Endothelial cell of umbilical vein (primary cell): Measurements from ENCODE around the gene TMEM132A.

Source experiments
- FOS ChIP-seq: IDR thresholded peaks from 2 replicates; pipeline ENCODE4 v1.6.1; 2011; ENCODE audit warnings: mild to moderate bottlenecking, low read length, moderate library complexity, borderline replicate concordance; ENCODE audit not compliant: insufficient read depth
- MYC ChIP-seq: IDR thresholded peaks from one replicate; pipeline ENCODE4 v1.6.1; 2011; ENCODE audit warnings: mild to moderate bottlenecking, low read depth, low read length
- POLR2A ChIP-seq: IDR thresholded peaks from 2 replicates; pipeline ENCODE4 v1.6.1; 2012; ENCODE audit warnings: low read depth, mild to moderate bottlenecking, control low read depth, low read length
- POLR2AphosphoS5 ChIP-seq: IDR thresholded peaks from 2 replicates; pipeline ENCODE4 v1.6.1; 2012; ENCODE audit warnings: low read depth, mild to moderate bottlenecking, control low read depth, low read length, moderate library complexity; ENCODE audit not compliant: insufficient read depth
- TF ChIP-seq, protein P1 (sequence below), 2 donors: IDR thresholded peaks; 1 replicate in 1 of 2; 2 replicates in 1 of 2; pipeline ENCODE4 v1.5.1; 2011; ENCODE audit warnings: low read length in 2 of 2, mild to moderate bottlenecking in 2 of 2, moderate library complexity in 2 of 2, control low read depth in 1 of 2, inconsistent platforms in 1 of 2, low read depth in 1 of 2; ENCODE audit not compliant: insufficient read depth in 1 of 2; ENCODE audit errors: extremely low read depth in 1 of 2

DNA sequence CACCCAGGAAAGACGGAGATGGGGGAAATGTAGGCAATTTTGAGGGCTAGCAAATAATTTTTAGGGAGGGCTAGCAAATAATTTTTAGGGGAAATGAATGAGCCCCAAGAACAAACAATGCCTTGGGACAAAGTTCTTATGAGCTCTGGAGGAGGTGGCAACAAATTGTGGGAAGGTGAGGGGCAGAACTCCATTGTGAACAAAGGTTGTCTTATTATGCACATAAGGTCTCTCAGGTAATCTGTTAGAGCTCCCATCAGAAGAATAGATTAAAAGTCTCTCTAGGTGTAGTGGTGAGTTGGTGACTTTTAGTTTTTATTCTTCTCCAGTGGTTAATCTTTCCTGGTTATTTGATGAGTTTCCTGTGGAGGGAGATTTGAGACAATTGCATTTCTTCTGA lies 15.5 kb upstream of the TMEM132A start:
- TF ChIP-seq FOS (no peak), POLR2A (no peak), POLR2AphosphoS5 (no peak), MYC (no peak)
- TF ChIP-seq, protein P1, sequence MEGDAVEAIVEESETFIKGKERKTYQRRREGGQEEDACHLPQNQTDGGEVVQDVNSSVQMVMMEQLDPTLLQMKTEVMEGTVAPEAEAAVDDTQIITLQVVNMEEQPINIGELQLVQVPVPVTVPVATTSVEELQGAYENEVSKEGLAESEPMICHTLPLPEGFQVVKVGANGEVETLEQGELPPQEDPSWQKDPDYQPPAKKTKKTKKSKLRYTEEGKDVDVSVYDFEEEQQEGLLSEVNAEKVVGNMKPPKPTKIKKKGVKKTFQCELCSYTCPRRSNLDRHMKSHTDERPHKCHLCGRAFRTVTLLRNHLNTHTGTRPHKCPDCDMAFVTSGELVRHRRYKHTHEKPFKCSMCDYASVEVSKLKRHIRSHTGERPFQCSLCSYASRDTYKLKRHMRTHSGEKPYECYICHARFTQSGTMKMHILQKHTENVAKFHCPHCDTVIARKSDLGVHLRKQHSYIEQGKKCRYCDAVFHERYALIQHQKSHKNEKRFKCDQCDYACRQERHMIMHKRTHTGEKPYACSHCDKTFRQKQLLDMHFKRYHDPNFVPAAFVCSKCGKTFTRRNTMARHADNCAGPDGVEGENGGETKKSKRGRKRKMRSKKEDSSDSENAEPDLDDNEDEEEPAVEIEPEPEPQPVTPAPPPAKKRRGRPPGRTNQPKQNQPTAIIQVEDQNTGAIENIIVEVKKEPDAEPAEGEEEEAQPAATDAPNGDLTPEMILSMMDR (IDR thresholded peaks at IDR 0.05; ENCODE audit: extremely low read depth in 1 of 2, insufficient read depth in 1 of 2, low read depth in 1 of 2, low read length in 2 of 2) = no peak
